Activated T-cell treated with anti-CD3 and anti-CD28 coated beads for 4 hours (primary cell): ENCODE results near the gene WEE1.
"Not testable (repeated sequence)": the region's sequence is repeated elsewhere in the genome, so short reads cannot be mapped to it uniquely, and the experiment has no call there.

Experiments
- DNase-seq: peaks from one replicate; pipeline ENCODE4 v3.0.0-alpha.2; 2020

The WEE1 gene

GRCh38 chr11:9600644-9601036 is 27.2 kb downstream of the WEE1 start:
- no peak for DNase-seq

GRCh38 chr11:9601037-9601875 is 27.8 kb downstream of the WEE1 start:
- DNase-seq = peak; percentile 17

- no peak for DNase-seq
Observed at GRCh38 chr11:9601876-9602199, 28.4 kb downstream of the WEE1 start.

GRCh38 chr11:9603214-9603613 is 29.7 kb downstream of the WEE1 start:
- not testable (repeated sequence) for DNase-seq

GRCh38 chr11:9604134-9604533 is 30.7 kb downstream of the WEE1 start:
- no peak for DNase-seq

- DNase-seq = no peak
Observed at GRCh38 chr11:9605742-9606141, 32.3 kb downstream of the WEE1 start.

- DNase-seq = no peak
Observed at GRCh38 chr11:9606809-9607510, 33.5 kb downstream of the WEE1 start.

GRCh38 chr11:9607511-9607899 is 34.0 kb downstream of the WEE1 start:
- DNase-seq = no peak

- DNase-seq = no peak
Observed at GRCh38 chr11:9609002-9609759, 35.7 kb downstream of the WEE1 start.

- DNase-seq = no peak
Observed at GRCh38 chr11:9609841-9610240, 36.4 kb downstream of the WEE1 start.

- peak; percentile 81 for DNase-seq
Observed at GRCh38 chr11:9613118-9613829, 39.8 kb downstream of the WEE1 start.

GRCh38 chr11:9613830-9614762 is 40.6 kb downstream of the WEE1 start:
- DNase-seq = peak; percentile 86

- no peak for DNase-seq
Observed at GRCh38 chr11:9615031-9615451, 41.6 kb downstream of the WEE1 start.

GRCh38 chr11:9616042-9616675 is 42.7 kb downstream of the WEE1 start:
- no peak for DNase-seq

- DNase-seq = no peak
Observed at GRCh38 chr11:9616858-9617257, 43.4 kb downstream of the WEE1 start.

- no peak for DNase-seq
Observed at GRCh38 chr11:9617940-9618339, 44.5 kb downstream of the WEE1 start.

- DNase-seq = no peak
Observed at GRCh38 chr11:9619004-9619403, 45.5 kb downstream of the WEE1 start.

- no peak for DNase-seq
Observed at GRCh38 chr11:9619971-9620370, 46.5 kb downstream of the WEE1 start.

GRCh38 chr11:9622353-9622752 is 48.9 kb downstream of the WEE1 start:
- DNase-seq = not testable (repeated sequence)

GRCh38 chr11:9623053-9623452 is 49.6 kb downstream of the WEE1 start:
- DNase-seq = not testable (repeated sequence)

- DNase-seq = no peak
Observed at GRCh38 chr11:9624448-9624847, 51.0 kb downstream of the WEE1 start.
